Activated CD4-positive, CD25-positive, alpha-beta regulatory T cell treated with anti-CD3 and anti-CD28 coated beads, Interleukin-2, amount 50 U/mL, for 16 hours (primary cell): Measurements from ENCODE around the gene PABPN1L.

ENCODE experiments used
- DNase-seq: peaks from one replicate; pipeline ENCODE4 v3.0.0-alpha.2; 2020; ENCODE audit warnings: low read depth, low spot score

PABPN1L gene, protein sequence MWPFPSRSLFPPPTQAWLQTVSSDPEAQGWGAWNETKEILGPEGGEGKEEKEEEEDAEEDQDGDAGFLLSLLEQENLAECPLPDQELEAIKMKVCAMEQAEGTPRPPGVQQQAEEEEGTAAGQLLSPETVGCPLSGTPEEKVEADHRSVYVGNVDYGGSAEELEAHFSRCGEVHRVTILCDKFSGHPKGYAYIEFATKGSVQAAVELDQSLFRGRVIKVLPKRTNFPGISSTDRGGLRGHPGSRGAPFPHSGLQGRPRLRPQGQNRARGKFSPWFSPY

GRCh38 chr16:88866151-88866920, at the start of gene PABPN1L:
Gene PABPN1L (minus strand): TSS chr16:88866660. CDS start chr16:88866606, 54 bp downstream.
- no peak for DNase-seq

DNA sequence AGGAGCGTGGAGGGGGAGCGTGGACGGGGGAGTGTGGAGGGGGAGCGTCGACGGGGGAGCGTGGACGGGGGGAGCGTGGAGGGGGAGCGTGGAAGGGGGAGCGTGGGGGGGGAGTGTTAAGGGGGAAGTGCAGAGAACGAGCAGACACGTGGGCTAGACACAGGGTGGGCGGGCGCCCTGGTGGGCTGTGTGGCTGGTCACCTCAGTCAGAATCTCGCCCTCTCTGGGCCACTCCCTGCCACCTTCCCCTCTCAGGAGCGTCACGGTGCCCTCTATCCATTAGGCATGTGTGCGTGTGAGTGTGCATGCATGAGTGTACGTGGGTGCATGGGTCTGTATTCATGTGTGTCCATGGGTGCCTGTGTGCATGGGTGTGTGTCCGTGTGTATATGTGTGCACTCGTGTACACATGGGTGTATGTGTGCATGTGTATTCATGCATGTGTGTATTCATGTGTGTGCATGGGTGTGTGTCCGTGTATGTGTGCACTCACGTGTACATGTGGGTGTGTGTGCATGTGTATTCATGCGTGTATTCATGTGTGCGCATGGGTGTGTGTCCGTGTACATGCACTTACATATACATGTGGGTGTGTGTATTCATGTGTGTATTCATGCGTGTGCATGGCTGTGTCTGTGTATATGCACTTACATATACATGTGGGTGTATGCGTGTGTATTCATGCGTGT, 49.3 kb upstream of the PABPN1L start:
- no peak for DNase-seq

DNA sequence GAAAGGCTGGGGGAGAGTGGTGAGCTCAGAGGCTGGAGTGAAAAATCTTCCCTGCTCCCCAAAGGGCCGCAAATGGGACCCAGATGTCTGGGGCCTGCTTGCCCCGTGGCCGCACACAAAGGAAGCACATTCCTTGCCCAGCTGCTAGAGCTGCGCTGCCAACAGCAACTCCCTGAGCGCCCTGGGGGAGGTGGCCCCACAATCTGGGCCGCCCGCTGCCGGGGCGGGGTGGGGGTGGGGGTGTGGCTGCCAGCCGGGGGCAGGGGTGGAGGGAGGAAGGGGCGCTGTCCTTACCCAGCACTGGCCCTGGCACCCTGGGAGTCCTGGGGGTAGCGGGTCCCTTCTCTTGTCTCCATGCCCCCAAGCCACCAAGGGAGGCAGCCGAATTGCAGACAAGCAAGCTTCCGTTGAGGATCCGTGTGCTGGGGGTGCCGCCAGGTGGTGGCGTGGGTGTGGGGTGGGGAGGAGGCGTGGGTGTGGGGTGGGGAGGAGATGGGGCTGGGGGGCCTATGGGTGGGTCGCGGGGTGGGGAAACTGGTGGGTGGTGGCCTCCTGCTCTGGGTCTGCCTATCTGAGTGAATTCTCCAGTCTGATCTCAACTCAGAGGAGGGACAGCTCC, 48.4 kb upstream of the PABPN1L start:
- no peak for DNase-seq

DNA sequence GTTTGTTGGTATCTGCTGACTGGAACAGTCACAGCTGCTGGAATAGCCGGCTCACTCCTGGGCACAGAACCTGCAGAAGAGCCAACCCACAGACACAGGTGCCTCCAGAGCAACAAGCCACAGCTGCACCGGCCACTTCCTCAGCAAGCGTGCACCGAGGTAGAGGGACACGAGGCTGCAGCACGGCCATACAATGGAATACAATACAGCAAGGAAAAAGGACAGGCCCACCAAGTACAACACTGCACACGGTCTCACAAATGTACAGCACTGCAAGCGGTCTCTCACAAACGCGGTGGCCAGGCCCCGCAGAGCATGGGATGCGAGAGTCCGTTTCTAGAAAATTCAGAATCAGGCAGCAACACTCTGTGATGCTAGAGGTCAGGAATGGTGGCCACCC, 47.4 kb upstream of the PABPN1L start:
- no peak for DNase-seq

DNA sequence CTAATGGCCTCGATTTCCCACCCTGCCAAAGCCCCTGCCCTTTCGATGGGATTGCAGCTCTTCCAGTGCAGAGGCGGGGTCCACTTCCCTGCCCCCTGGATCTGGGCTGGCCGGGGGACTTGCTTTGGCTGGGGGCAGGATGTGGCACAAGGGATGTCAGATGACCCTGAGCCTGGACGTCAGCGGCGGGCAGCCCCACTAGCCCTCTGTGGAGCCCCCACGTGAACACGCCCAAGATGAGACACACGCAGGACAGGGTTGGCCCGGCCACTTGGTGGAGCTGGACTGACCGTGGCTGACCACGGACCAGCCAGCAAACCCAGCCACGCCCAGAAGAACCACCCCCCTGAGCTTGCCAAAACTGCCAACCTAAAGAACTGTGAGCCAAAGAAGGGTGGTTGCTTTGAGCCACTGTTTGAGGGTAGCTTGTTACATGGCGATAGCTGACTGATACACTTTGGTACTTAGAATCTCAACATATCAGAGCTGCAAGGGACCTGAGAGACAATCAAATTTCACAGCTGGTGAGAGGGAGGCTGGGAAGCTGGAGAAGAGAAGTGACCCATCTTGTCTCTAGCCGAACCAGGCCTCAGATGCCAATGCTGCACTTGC, 46.6 kb upstream of the PABPN1L start:
- DNase-seq, result no peak

GRCh38 chr16:88912556-88912955, 46.1 kb upstream of the PABPN1L start:
- no peak for DNase-seq

- no peak for DNase-seq
These were observed 45.5 kb upstream of the PABPN1L start for GRCh38 chr16:88911946-88912310.

DNA sequence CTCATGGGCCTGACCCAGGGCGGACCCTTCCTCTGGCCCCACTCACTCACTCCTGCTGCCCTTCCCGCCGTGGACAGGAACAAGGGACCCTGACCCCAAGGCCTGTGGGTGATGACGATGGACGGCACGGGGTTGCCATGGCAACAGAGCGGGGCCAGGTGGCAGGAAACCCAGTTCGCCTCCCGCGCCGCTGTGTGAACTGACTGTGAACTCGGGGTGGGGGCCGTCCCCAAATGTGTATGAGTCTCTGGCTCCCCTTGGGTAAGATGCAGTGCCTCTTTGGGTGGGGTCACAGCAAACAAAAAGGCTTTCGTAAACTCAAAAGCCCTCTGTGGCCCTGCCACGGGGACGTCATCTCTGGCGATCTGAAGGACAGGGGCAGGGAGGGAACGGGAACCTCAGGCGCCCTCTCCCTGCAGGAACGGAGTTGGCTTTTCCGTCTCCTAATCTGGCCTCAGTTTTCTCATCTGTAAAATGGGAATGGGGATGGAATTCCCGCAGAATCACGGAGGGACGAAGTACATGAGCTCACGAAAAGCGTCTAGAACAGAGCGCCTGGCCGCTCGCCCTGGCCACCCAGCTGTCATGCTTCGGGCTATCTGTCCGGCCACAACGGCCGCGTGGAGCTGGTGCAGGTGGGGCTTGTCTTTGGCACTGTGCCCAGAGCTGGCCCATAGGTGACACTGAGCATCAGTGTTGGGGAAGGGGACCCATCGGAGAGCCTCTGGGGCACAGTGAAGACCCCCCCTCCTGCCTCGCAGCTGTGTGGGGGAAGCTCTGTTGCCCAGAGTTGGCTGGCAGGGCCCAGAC, 44.9 kb upstream of the PABPN1L start:
- DNase-seq, result no peak

GRCh38 chr16:88910284-88911135, 44.0 kb upstream of the PABPN1L start:
- no peak for DNase-seq

DNA sequence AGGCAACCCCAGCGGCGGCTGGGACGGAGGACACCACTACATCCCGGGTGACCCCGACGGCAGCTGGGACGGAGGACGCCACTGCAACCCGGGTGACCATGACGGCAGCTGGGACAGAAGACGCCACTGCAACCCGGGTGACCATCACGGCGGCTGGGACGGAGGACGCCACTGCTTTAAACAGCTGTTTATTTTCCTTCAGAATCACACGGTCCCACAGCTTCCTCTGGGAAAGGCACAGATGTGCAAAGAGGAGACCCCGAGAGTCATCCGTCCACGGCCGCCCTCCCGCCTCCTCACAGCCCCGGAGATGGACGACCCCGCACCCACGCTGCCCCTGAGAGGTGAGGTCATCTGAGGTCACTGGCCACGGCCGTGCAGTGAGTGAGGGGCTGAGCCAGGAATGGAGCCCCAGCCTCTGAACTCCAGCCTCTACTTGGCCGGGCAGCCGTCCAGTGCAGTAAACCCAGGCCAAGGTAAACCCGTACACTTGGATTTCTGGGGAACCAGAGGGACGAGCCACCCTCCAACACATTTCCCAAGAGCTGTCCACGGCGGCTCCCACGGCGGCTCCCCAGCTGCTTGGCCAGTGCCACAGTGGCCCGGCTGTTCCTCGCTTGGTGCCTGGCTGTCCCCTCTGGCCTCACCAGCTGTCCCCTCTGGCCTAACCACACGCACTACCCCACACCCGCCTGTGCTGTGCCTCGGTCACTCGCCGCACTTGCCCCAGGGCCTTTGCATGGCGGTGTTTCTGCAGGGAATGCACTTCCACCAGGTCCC, 43.2 kb upstream of the PABPN1L start:
- no peak for DNase-seq

- no peak for DNase-seq
These were observed 41.8 kb upstream of the PABPN1L start for GRCh38 chr16:88908307-88908706.

GRCh38 chr16:88907768-88908167, 41.3 kb upstream of the PABPN1L start:
- no peak for DNase-seq

GRCh38 chr16:88906535-88907105, 40.2 kb upstream of the PABPN1L start:
- DNase-seq, result no peak

GRCh38 chr16:88906020-88906419, 39.6 kb upstream of the PABPN1L start:
- no peak for DNase-seq

- no peak for DNase-seq
These were observed 39.1 kb upstream of the PABPN1L start for GRCh38 chr16:88905563-88905962.

DNA sequence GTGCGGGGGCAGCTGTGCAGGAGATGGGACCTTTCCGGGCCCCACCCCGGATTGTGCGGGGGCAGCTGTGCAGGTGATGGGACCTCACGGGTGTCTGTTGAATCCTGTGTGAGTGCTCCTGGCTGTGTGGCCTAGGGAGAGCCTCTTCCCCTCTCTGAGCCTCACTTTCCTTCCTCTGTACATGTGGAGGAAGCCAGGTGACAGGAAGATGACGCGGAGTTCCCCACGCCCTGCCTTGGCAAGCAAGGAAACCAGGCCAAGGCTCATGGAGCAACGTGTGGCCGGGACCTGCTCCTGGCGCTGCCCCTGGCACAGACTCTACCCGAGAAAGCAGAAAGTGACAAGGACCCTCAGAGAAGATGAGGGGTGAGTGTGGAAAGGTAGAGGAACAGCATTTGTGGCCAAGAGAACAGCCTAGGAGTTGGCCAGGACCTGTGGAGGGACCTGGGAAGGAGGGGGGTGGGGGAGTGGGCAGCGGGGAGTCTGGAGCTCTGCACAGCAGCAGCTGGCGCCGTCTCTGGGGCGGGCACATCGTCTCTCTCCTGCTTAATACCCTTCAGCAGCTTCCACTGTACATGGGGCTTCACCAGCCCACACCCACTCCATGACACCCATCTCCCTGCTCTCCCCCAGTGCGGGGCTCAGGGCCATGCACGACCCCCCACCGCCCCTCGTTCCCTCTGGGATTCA, 38.4 kb upstream of the PABPN1L start:
- DNase-seq, result no peak

GRCh38 chr16:88903267-88903666, 36.8 kb upstream of the PABPN1L start:
- DNase-seq, result no peak

DNA sequence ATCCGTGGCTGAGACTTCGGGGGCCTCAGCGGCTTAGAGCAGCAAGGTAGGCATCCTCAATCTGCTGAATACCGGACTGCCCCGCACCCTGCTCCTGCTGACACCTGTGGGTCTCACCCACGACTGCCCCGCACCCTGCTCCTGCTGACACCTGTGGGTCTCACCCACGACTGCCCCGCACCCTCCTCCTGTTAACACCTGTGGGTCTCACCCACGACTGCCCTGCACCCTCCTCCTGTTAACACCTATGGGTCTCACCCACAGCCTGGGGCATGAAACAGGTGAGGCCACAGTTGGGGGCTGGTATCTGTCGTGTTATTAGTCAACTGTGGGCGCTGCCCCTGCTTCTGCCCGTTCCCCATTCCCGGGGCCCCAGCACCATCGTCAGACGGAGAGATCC, 36.3 kb upstream of the PABPN1L start:
- no peak for DNase-seq
